ENCODE data around the gene PANX2. TPM values are rescaled to one million over a fixed set of nuclear protein-coding genes. Genes with fewer than 3 reads are reported as not detected.

The PANX2 gene
- total and polyA plus RNA-seq, 2 of the 13 experiments (the other 11 are each of a cell fraction or from before 2014, with no cell fraction given), result 0.15 to 1.1 TPM

DNA sequence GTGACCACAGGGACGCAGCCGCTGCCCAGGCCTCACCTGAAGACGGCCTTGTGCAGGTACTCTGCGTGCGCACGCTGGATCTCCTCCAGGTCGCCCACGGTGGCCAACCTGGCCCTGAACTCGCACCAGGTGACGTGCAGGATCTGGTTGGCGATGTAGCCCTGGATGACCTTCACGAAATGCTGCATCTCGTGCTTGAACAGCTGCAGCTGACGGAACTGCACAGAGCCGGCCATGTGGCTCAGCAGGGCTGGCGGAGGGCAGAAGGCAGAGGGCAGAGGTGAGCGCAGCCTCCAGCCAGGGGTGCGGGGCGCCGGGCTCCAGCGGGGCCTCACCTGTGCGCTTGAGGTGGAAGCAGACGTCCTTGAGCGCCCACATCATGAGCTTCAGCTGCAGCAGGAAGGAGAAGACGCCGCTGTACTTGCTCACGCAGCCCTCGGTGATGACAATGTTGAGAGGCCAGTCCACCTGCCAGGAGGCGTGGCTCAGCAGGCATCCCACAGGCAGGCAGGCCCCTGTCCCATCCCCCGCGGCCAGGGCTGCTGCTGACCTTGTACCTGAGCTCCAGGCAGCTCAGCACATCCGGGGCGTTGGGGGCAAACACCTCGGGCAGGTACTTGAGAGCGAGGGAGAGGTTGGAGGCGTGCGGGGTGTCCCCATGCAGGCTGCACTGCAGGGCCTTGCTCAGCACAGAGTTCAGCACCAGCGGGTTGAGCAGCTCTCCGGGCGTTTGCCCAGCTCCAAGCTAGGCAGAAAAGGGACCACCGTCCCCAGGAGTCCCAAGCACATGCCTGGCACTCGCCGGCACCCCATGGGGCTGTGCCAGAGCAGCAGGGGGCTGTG lies 47.8 kb downstream of the PANX2 start (continued):
- TF ChIP-seq, protein P1, sequence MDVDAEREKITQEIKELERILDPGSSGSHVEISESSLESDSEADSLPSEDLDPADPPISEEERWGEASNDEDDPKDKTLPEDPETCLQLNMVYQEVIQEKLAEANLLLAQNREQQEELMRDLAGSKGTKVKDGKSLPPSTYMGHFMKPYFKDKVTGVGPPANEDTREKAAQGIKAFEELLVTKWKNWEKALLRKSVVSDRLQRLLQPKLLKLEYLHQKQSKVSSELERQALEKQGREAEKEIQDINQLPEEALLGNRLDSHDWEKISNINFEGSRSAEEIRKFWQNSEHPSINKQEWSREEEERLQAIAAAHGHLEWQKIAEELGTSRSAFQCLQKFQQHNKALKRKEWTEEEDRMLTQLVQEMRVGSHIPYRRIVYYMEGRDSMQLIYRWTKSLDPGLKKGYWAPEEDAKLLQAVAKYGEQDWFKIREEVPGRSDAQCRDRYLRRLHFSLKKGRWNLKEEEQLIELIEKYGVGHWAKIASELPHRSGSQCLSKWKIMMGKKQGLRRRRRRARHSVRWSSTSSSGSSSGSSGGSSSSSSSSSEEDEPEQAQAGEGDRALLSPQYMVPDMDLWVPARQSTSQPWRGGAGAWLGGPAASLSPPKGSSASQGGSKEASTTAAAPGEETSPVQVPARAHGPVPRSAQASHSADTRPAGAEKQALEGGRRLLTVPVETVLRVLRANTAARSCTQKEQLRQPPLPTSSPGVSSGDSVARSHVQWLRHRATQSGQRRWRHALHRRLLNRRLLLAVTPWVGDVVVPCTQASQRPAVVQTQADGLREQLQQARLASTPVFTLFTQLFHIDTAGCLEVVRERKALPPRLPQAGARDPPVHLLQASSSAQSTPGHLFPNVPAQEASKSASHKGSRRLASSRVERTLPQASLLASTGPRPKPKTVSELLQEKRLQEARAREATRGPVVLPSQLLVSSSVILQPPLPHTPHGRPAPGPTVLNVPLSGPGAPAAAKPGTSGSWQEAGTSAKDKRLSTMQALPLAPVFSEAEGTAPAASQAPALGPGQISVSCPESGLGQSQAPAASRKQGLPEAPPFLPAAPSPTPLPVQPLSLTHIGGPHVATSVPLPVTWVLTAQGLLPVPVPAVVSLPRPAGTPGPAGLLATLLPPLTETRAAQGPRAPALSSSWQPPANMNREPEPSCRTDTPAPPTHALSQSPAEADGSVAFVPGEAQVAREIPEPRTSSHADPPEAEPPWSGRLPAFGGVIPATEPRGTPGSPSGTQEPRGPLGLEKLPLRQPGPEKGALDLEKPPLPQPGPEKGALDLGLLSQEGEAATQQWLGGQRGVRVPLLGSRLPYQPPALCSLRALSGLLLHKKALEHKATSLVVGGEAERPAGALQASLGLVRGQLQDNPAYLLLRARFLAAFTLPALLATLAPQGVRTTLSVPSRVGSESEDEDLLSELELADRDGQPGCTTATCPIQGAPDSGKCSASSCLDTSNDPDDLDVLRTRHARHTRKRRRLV (CRISPR knock-in tag; IDR thresholded peaks at IDR 0.05), result no peak
- TF ChIP-seq DNMT3B (CRISPR knock-in tag; conservative IDR thresholded peaks at IDR 0.05) (no peak), ZFX (CRISPR knock-in tag; IDR thresholded peaks at IDR 0.05; ENCODE audit: low read depth) (no peak), SP5 (CRISPR knock-in tag; IDR thresholded peaks at IDR 0.05; ENCODE audit: borderline replicate concordance, low read depth) (no peak), NFATC3 (CRISPR knock-in tag; IDR thresholded peaks at IDR 0.05) (no peak), SNAI1 (CRISPR knock-in tag; IDR thresholded peaks at IDR 0.05; ENCODE audit: borderline replicate concordance) (no peak), CEBPG (CRISPR knock-in tag; IDR thresholded peaks at IDR 0.05) (no peak), ZKSCAN1 (IDR thresholded peaks at IDR 0.05; ENCODE audit: low read length) (no peak), RBFOX2 (IDR thresholded peaks at IDR 0.05; ENCODE audit: low read depth, low read length) (peak; percentile 55), ATM (IDR thresholded peaks at IDR 0.05; ENCODE audit: borderline replicate concordance) (no peak), MYC (CRISPR knock-in tag; IDR thresholded peaks at IDR 0.05; ENCODE audit: borderline replicate concordance) (no peak), PAWR (CRISPR knock-in tag; IDR thresholded peaks at IDR 0.05; ENCODE audit: borderline replicate concordance) (no peak), RARG (CRISPR knock-in tag; IDR thresholded peaks at IDR 0.05; ENCODE audit: low read depth) (no peak), ZNF761 (CRISPR knock-in tag; conservative IDR thresholded peaks at IDR 0.05) (no peak), POLR2A (IDR thresholded peaks at IDR 0.05; ENCODE audit: insufficient read depth in 1 of 2, low read depth in 2 of 2, low read length in 2 of 2) (peak in 1 of 2 experiments; percentile 28; a peak in 1 of 4 replicates)
- TF ChIP-seq, protein P2, sequence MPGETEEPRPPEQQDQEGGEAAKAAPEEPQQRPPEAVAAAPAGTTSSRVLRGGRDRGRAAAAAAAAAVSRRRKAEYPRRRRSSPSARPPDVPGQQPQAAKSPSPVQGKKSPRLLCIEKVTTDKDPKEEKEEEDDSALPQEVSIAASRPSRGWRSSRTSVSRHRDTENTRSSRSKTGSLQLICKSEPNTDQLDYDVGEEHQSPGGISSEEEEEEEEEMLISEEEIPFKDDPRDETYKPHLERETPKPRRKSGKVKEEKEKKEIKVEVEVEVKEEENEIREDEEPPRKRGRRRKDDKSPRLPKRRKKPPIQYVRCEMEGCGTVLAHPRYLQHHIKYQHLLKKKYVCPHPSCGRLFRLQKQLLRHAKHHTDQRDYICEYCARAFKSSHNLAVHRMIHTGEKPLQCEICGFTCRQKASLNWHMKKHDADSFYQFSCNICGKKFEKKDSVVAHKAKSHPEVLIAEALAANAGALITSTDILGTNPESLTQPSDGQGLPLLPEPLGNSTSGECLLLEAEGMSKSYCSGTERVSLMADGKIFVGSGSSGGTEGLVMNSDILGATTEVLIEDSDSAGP (CRISPR knock-in tag; IDR thresholded peaks at IDR 0.05; ENCODE audit: borderline replicate concordance), result no peak
- TF ChIP-seq, protein P3, sequence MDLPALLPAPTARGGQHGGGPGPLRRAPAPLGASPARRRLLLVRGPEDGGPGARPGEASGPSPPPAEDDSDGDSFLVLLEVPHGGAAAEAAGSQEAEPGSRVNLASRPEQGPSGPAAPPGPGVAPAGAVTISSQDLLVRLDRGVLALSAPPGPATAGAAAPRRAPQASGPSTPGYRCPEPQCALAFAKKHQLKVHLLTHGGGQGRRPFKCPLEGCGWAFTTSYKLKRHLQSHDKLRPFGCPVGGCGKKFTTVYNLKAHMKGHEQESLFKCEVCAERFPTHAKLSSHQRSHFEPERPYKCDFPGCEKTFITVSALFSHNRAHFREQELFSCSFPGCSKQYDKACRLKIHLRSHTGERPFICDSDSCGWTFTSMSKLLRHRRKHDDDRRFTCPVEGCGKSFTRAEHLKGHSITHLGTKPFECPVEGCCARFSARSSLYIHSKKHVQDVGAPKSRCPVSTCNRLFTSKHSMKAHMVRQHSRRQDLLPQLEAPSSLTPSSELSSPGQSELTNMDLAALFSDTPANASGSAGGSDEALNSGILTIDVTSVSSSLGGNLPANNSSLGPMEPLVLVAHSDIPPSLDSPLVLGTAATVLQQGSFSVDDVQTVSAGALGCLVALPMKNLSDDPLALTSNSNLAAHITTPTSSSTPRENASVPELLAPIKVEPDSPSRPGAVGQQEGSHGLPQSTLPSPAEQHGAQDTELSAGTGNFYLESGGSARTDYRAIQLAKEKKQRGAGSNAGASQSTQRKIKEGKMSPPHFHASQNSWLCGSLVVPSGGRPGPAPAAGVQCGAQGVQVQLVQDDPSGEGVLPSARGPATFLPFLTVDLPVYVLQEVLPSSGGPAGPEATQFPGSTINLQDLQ (CRISPR knock-in tag; IDR thresholded peaks at IDR 0.05), result no peak
- TF ChIP-seq, protein P4, sequence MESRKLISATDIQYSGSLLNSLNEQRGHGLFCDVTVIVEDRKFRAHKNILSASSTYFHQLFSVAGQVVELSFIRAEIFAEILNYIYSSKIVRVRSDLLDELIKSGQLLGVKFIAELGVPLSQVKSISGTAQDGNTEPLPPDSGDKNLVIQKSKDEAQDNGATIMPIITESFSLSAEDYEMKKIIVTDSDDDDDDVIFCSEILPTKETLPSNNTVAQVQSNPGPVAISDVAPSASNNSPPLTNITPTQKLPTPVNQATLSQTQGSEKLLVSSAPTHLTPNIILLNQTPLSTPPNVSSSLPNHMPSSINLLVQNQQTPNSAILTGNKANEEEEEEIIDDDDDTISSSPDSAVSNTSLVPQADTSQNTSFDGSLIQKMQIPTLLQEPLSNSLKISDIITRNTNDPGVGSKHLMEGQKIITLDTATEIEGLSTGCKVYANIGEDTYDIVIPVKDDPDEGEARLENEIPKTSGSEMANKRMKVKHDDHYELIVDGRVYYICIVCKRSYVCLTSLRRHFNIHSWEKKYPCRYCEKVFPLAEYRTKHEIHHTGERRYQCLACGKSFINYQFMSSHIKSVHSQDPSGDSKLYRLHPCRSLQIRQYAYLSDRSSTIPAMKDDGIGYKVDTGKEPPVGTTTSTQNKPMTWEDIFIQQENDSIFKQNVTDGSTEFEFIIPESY (CRISPR knock-in tag; IDR thresholded peaks at IDR 0.05), result peak; percentile 30; the same call in 1 of the 2 replicates

Data from HepG2 (cell line).